H1 (cell line): ENCODE results near the gene ATP2B1. TPM values are rescaled to one million over a fixed set of nuclear protein-coding genes. Genes with fewer than 3 reads are reported as not detected.

Experiments used
- ASH2L ChIP-seq: fragments of 200-600, 300-600 bp; sonication (generic); IDR thresholded peaks from one replicate; pipeline ENCODE4 v1.7.1; 2017; ENCODE audit warnings: low read length
- CHD7 ChIP-seq: fragments of 300-600 bp; sonication (generic); IDR thresholded peaks from 2 replicates; pipeline ENCODE4 v1.7.1; 2012; ENCODE audit warnings: low read length, moderate library complexity, mild to moderate bottlenecking, inconsistent platforms; ENCODE audit not compliant: insufficient replicate concordance
- FOSL1 ChIP-seq: IDR thresholded peaks from 2 replicates; pipeline ENCODE4 v1.6.1; 2011; ENCODE audit warnings: mild to moderate bottlenecking, low read depth, low read length, moderate library complexity; ENCODE audit not compliant: insufficient read depth
- GTF2F1 ChIP-seq: IDR thresholded peaks from 2 replicates; pipeline ENCODE4 v1.6.1; 2012; ENCODE audit warnings: low read depth, low read length, improper control_type of control experiment, borderline replicate concordance
- JUN ChIP-seq: IDR thresholded peaks from 2 replicates; pipeline ENCODE4 v1.6.1; 2011; ENCODE audit warnings: low read depth, mild to moderate bottlenecking, improper control_type of control experiment, low read length
- MAFK ChIP-seq: IDR thresholded peaks from 2 replicates; pipeline ENCODE4 v1.6.1; 2012; ENCODE audit warnings: low read depth, mild to moderate bottlenecking, improper control_type of control experiment, low read length
- MAX ChIP-seq: IDR thresholded peaks from 2 replicates; pipeline ENCODE4 v1.6.1; 2012; ENCODE audit warnings: inconsistent platforms
- NRF1 ChIP-seq: IDR thresholded peaks from 2 replicates; pipeline ENCODE4 v1.6.1; 2011; ENCODE audit warnings: mild to moderate bottlenecking, low read depth, low read length, improper control_type of control experiment
- SIN3A ChIP-seq, 2 experiments: IDR thresholded peaks in 1 of 2; conservative IDR thresholded peaks in 1 of 2; 2 replicates each; pipeline ENCODE4 v1.6.1; 2011 to 2012; ENCODE audit warnings: low read length in 2 of 2, improper control_type of control experiment in 1 of 2, low read depth in 1 of 2, mild to moderate bottlenecking in 1 of 2
- SIRT6 ChIP-seq: IDR thresholded peaks from one replicate; pipeline ENCODE4 v1.7.1; 2012; ENCODE audit warnings: low read length, inconsistent platforms
- SP4 ChIP-seq: IDR thresholded peaks from 2 replicates; pipeline ENCODE4 v1.6.1; 2012; ENCODE audit warnings: low read length, inconsistent platforms
- SRF ChIP-seq: IDR thresholded peaks from 2 replicates; pipeline ENCODE4 v1.6.1; 2011; ENCODE audit warnings: mild to moderate bottlenecking, low read depth, low read length, moderate library complexity
- TAF1 ChIP-seq: IDR thresholded peaks from 2 replicates; pipeline ENCODE4 v1.6.1; 2011; ENCODE audit warnings: mild to moderate bottlenecking, low read depth, low read length
- polyA plus RNA-seq, 7 experiments: library from polyadenylated mRNA; depleted of rRNA in 3 of 7; stranded (reverse) in 5 of 7; unstranded in 2 of 7; fragments of >200 nt in 5 of 7; fragments of 200-250 nt in 2 of 7; gene quantifications; 1 replicate in 5 of 7; 2 replicates in 1 of 7; 4 replicates in 1 of 7; pipeline versions ENCODE4 v1.2.1 to v1.2.3, GENCODE V29; 2011 to 2013; ENCODE audit warnings: missing spikeins in 2 of 7, mixed read lengths in 2 of 7
- total RNA-seq: library from RNA; stranded (reverse); fragmentation: NEBNext Ultra II Directional; extraction: Animal tissue kit (Norgen Biotek cat#: 25700); gene quantifications from 2 replicates; pipeline ENCODE4 v1.2.1, GENCODE V29; 2021

The ATP2B1 gene
- total and polyA plus RNA-seq, 2 of the 8 experiments (the other 6 are each of a cell fraction or from before 2014, with no cell fraction given): 4.3 to 32.0 TPM

GRCh38 chr12:89689306-89689705, 19.3 kb downstream of the ATP2B1 start (continued):
- TF ChIP-seq CHD7 (no peak), SIRT6 (no peak), GTF2F1 (no peak), MAFK (no peak), SIN3A (conservative IDR thresholded peaks at IDR 0.05 in 1 of 2, IDR thresholded peaks at IDR 0.05 in 1 of 2; ENCODE audit: low read depth in 1 of 2, low read length in 2 of 2) (no peak), TAF1 (no peak), SRF (no peak), SP4 (no peak), MAX (no peak), ASH2L (no peak), JUN (no peak), NRF1 (no peak), FOSL1 (no peak)
